Activated CD8-positive, alpha-beta memory T cell treated with anti-CD3 and anti-CD28 coated beads, Interleukin-2, amount 10 ng/mL, durations not matched to agents 7 days and 5 days (primary cell): ENCODE data around the gene PDLIM7. TPM values are rescaled to one million over a fixed set of nuclear protein-coding genes. Genes with fewer than 3 reads are reported as not detected.
"Not testable (repeated sequence)": the region's sequence is repeated elsewhere in the genome, so short reads cannot be mapped to it uniquely, and the experiment has no call there.

Experiments used
- ATAC-seq: fragments of 150-1000 bp; cut with Tn5 transposase; one replicate; pipeline ENCODE4 v1.10.0; 2021; ENCODE audit warnings: moderate library complexity
- CTCF ChIA-PET: fragments of 350-600 bp; sonication (Branson Sonifier 250); formaldehyde crosslinking; loops from one replicate; lab custom pipeline; 2021; ENCODE audit warnings: antibody characterized with exemption; lab: Charles Lee
- DNase-seq: peaks from one replicate; pipeline ENCODE4 v3.0.0-alpha.2; 2020
- H3K27ac Mint-ChIP-seq: one replicate; pipeline ENCODE4 v1.8.0; 2021; ENCODE audit warnings: mild to moderate bottlenecking, mixed read lengths
- H3K27me3 Mint-ChIP-seq: one replicate; pipeline ENCODE4 v1.8.0; 2021; ENCODE audit warnings: mixed read lengths
- H3K36me3 Mint-ChIP-seq: one replicate; pipeline ENCODE4 v1.8.0; 2021; ENCODE audit warnings: mild to moderate bottlenecking, mixed read lengths
- H3K4me1 Mint-ChIP-seq: one replicate; pipeline ENCODE4 v1.8.0; 2021; ENCODE audit warnings: mixed read lengths
- H3K4me3 Mint-ChIP-seq: one replicate; pipeline ENCODE4 v1.8.0; 2021; ENCODE audit warnings: mild to moderate bottlenecking, moderate library complexity, mixed read lengths
- H3K9me3 Mint-ChIP-seq: one replicate; pipeline ENCODE4 v1.8.0; 2022; ENCODE audit warnings: low read depth, mixed read lengths
- total RNA-seq, 2 experiments: library from RNA; stranded (reverse); gene quantifications; one replicate each; pipeline ENCODE4 v1.2.3, GENCODE V29; 2021

Gene PDLIM7
- total RNA-seq: 10 to 100 TPM; 72.9 to 81.2 TPM

GRCh38 chr5:177497292-177498012, at the start of gene PDLIM7:
Gene PDLIM7, minus strand, starts transcription at chr5:177497604. Its CDS starts 1,092 bp downstream, at chr5:177496512.
- Mint-ChIP-seq H3K27me3 (peaks cover 21% of the 10 kb centered on the region), H3K4me3 (peak within 1 kb of the TSS; percentile 82), H3K9me3 (no peaks in the 10 kb centered on the region), H3K36me3 (peaks cover 2% of the 10 kb centered on the region), H3K4me1 (peaks cover 44% of the 10 kb centered on the region), H3K27ac (peak within 1 kb of the TSS; percentile 72)
- DNase-seq (peak; percentile 96), ATAC-seq (peak; percentile 90)
- CTCF ChIA-PET: interaction anchor here (0.6 to 19.2 kb wide), 11 partner anchors 9 to 194 kb away, joined by 3 to 193 read pairs (median 5); partner anchors contain the start of genes B4GALT7, DBN1, PRELID1 and RAB24

DNA sequence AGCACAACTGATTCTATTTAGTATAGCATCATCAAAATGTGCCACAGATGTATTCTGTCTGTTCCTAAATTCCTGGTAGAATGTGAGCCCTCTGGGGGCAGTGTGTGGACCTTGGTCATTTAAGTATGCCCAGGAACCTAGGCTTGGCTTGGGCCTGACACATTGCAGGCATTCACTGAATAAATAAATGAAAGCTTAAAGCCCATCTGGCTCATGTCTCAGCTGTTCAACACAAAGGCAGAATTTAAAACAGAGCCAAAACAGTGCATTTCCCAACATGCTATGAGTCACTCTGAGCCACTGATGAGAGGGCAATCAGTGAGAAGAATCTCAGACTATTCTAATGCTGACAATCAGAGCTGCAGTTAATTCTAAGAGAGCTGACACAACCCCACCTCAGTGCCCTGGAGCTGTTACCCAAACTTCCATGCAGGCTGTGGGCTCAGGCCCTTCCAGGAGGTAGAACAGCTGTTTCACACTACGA, 48.9 kb upstream of the PDLIM7 start:
- Mint-ChIP-seq H3K4me1 (no peaks in the 10 kb centered on the region), H3K27me3 (no peaks in the 10 kb centered on the region), H3K27ac (no peak overlapping the region), H3K36me3 (peaks cover 20% of the 10 kb centered on the region), H3K9me3 (no peaks in the 10 kb centered on the region), H3K4me3 (no peak overlapping the region)
- DNase-seq (no peak), ATAC-seq (no peak)
- CTCF ChIA-PET: interaction anchor here (0.8 kb wide), 1 partner anchor 17 kb away, joined by 3 read pairs; no protein-coding TSS in a partner anchor

- DNase-seq (no peak), ATAC-seq (no peak)
- H3K4me3 Mint-ChIP-seq: no peak overlapping the region
- H3K36me3 Mint-ChIP-seq: peaks cover 20% of the 10 kb centered on the region
- H3K27me3 Mint-ChIP-seq: no peaks in the 10 kb centered on the region
- H3K27ac Mint-ChIP-seq: no peak overlapping the region
- no peaks in the 10 kb centered on the region for H3K9me3 Mint-ChIP-seq
- CTCF ChIA-PET: interaction anchor here (0.8 kb wide), 1 partner anchor 18 kb away, joined by 3 read pairs; no protein-coding TSS in a partner anchor
- H3K4me1 Mint-ChIP-seq: peaks cover 4% of the 10 kb centered on the region
Measured at GRCh38 chr5:177545487-177546257, 48.3 kb upstream of the PDLIM7 start.

GRCh38 chr5:177542816-177543465, 45.5 kb upstream of the PDLIM7 start:
- Mint-ChIP-seq H3K27me3 (no peaks in the 10 kb centered on the region), H3K36me3 (peaks cover 21% of the 10 kb centered on the region), H3K4me3 (no peak overlapping the region), H3K4me1 (peaks cover 4% of the 10 kb centered on the region), H3K9me3 (no peaks in the 10 kb centered on the region), H3K27ac (no peak overlapping the region)
- CTCF ChIA-PET: interaction anchor here (0.9 kb wide), 1 partner anchor 17 kb away, joined by 3 read pairs; no protein-coding TSS in a partner anchor
- DNase-seq: no peak
- no peak for ATAC-seq

- H3K4me3 Mint-ChIP-seq: no peak overlapping the region
- H3K36me3 Mint-ChIP-seq: peaks cover 20% of the 10 kb centered on the region
- no peaks in the 10 kb centered on the region for H3K27me3 Mint-ChIP-seq
- H3K9me3 Mint-ChIP-seq: no peaks in the 10 kb centered on the region
- CTCF ChIA-PET: no interaction called here
- ATAC-seq (no peak), DNase-seq (no peak)
- no peak overlapping the region for H3K27ac Mint-ChIP-seq
- H3K4me1 Mint-ChIP-seq: peaks cover 4% of the 10 kb centered on the region
Measured at GRCh38 chr5:177540438-177540837, 43.0 kb upstream of the PDLIM7 start.

DNA sequence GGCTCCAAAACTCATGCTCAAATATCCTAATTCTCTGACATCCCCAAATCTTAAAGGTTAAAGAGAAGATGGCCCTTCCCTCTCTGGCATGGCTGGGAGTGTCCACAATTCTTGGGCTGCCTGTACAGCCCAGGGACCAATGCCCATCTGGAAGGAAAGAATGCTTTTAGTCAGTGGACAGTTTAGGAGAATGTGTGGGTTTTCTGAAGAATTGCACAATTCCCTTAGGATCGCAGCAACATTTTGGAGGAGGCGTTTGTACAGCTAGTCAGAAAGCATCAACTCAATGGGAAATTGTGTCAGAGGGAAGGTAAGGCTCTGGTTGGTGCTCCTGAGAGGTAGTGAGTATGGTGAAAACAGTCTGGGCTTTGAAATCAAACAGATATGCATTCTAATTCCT, 42.0 kb upstream of the PDLIM7 start:
- peaks cover 4% of the 10 kb centered on the region for H3K4me1 Mint-ChIP-seq
- H3K27ac Mint-ChIP-seq: no peak overlapping the region
- H3K9me3 Mint-ChIP-seq: no peaks in the 10 kb centered on the region
- no peak overlapping the region for H3K4me3 Mint-ChIP-seq
- CTCF ChIA-PET: no interaction called here
- ATAC-seq (no peak), DNase-seq (no peak)
- peaks cover 18% of the 10 kb centered on the region for H3K36me3 Mint-ChIP-seq
- H3K27me3 Mint-ChIP-seq: no peaks in the 10 kb centered on the region

GRCh38 chr5:177538876-177539275, 41.5 kb upstream of the PDLIM7 start:
- peaks cover 20% of the 10 kb centered on the region for H3K36me3 Mint-ChIP-seq
- no peak overlapping the region for H3K27ac Mint-ChIP-seq
- DNase-seq (no peak), ATAC-seq (no peak)
- CTCF ChIA-PET: no interaction called here
- H3K27me3 Mint-ChIP-seq: no peaks in the 10 kb centered on the region
- H3K9me3 Mint-ChIP-seq: no peaks in the 10 kb centered on the region
- no peak overlapping the region for H3K4me3 Mint-ChIP-seq
- H3K4me1 Mint-ChIP-seq: peaks cover 4% of the 10 kb centered on the region

DNA sequence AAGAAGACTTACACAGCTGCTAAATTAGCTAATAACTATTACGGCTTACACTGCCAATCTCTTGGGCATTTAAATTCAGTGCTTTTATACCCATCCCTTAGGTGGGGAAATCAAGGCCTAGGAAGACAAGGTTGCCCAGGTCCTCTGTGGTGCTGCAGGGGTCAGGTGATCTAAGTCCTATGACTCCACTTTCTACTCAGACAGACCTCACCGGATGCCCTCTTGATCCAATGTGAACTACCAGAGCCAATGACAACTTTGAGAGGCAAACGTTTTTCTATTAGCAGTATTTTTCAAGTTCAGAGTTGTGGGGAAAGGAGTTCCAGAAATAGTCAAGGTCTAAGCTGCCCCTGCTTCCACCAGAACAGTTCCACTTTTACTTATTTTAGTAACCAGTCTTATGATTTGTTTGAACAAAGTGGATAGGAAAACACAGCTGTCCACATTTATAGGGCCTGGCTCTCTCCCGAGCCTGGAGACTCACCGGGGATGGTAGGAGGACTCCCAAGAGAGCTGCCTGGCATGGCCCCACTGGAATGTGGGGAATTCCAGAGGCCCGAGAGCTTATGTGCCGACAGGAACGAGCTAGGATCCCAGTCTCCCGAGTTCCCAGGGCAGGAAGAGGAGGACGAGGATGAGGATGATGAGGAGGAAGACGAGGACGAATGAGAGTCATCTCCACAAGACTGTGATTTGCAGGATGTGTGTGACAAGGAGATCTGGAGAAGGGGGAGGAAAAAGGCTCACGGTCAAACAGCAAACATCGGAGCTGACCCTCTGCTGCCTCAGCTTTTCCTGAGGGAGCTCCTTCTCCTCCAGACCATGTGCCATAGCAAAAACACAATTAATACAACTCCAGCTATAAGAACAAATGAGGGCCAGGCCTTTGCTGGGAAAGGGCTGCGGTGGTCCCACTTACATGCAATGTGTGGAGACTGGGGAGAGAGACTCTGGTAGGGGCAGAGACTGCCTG, 40.3 kb upstream of the PDLIM7 start:
- no peaks in the 10 kb centered on the region for H3K9me3 Mint-ChIP-seq
- no peak overlapping the region for H3K4me3 Mint-ChIP-seq
- H3K36me3 Mint-ChIP-seq: peaks cover 23% of the 10 kb centered on the region
- H3K4me1 Mint-ChIP-seq: peaks cover 4% of the 10 kb centered on the region
- no peaks in the 10 kb centered on the region for H3K27me3 Mint-ChIP-seq
- CTCF ChIA-PET: no interaction called here
- no peak for DNase-seq
- no peak for ATAC-seq
- H3K27ac Mint-ChIP-seq: no peak overlapping the region

GRCh38 chr5:177536386-177536785, 39.0 kb upstream of the PDLIM7 start:
- H3K4me1 Mint-ChIP-seq: peaks cover 4% of the 10 kb centered on the region
- H3K9me3 Mint-ChIP-seq: no peaks in the 10 kb centered on the region
- no peaks in the 10 kb centered on the region for H3K27me3 Mint-ChIP-seq
- DNase-seq (no peak), ATAC-seq (no peak)
- CTCF ChIA-PET: interaction anchor here (1.4 kb wide), 1 partner anchor 146 kb away, joined by 4 read pairs; no protein-coding TSS in a partner anchor
- no peak overlapping the region for H3K4me3 Mint-ChIP-seq
- peaks cover 17% of the 10 kb centered on the region for H3K36me3 Mint-ChIP-seq
- no peak overlapping the region for H3K27ac Mint-ChIP-seq

- no peaks in the 10 kb centered on the region for H3K4me1 Mint-ChIP-seq
- peaks cover 17% of the 10 kb centered on the region for H3K36me3 Mint-ChIP-seq
- no peak overlapping the region for H3K4me3 Mint-ChIP-seq
- no peaks in the 10 kb centered on the region for H3K9me3 Mint-ChIP-seq
- H3K27ac Mint-ChIP-seq: no peak overlapping the region
- DNase-seq (no peak), ATAC-seq (no peak)
- no peaks in the 10 kb centered on the region for H3K27me3 Mint-ChIP-seq
- CTCF ChIA-PET: interaction anchor here (1.4 kb wide), 1 partner anchor 145 kb away, joined by 4 read pairs; no protein-coding TSS in a partner anchor
Measured at GRCh38 chr5:177535125-177535524, 37.7 kb upstream of the PDLIM7 start.

DNA sequence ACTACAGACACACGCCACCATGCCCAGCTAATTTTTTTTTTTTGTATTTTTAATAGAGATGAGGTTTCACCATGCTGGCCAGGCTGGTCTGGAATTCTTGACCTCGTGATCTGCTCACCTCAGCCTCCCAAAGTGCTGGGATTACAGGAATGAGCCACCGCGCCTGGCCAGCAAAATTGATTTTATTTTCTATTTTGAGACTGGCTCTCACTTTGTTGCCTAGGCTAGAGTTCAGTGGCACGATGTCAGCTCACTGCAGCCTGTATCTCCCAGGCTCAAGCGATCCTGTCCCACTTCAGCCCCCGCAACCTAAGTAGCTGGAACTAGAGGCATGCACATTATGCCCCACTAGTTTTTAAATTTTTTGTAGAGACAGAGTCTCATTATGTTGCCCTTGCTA, 37.0 kb upstream of the PDLIM7 start:
- DNase-seq, H3K4me3 Mint-ChIP-seq, H3K4me1 Mint-ChIP-seq, ATAC-seq, H3K27ac Mint-ChIP-seq, H3K9me3 Mint-ChIP-seq, H3K27me3 Mint-ChIP-seq, CTCF ChIA-PET: not testable (repeated sequence)
- peaks cover 17% of the 10 kb centered on the region for H3K36me3 Mint-ChIP-seq

GRCh38 chr5:177531209-177531940, 34.0 kb upstream of the PDLIM7 start:
- CTCF ChIA-PET: interaction anchor here (1.1 kb wide), 1 partner anchor 30 kb away, joined by 3 read pairs; no protein-coding TSS in a partner anchor
- no peaks in the 10 kb centered on the region for H3K27me3 Mint-ChIP-seq
- no peaks in the 10 kb centered on the region for H3K9me3 Mint-ChIP-seq
- DNase-seq (no peak), ATAC-seq (no peak)
- H3K4me3 Mint-ChIP-seq: no peak overlapping the region
- H3K36me3 Mint-ChIP-seq: peaks cover 7% of the 10 kb centered on the region
- H3K4me1 Mint-ChIP-seq: no peaks in the 10 kb centered on the region
- H3K27ac Mint-ChIP-seq: no peak overlapping the region
